NT2/D1 (cell line): ENCODE results near the gene ZZZ3.

ENCODE experiments used
- DNase-seq: peaks from one replicate; pipeline ENCODE4 v3.0.0-alpha.2; 2011; ENCODE audit warnings: low read depth, low spot score
- H3K27me3 ChIP-seq: 2 replicates; pipeline ENCODE4 v1.6.0; 2011; ENCODE audit warnings: mild to moderate bottlenecking; ENCODE audit not compliant: insufficient read length, insufficient read depth
- H3K36me3 ChIP-seq: 2 replicates; pipeline ENCODE4 v1.6.1; 2011; ENCODE audit warnings: mild to moderate bottlenecking, low read length, mixed read lengths; ENCODE audit not compliant: insufficient read depth, insufficient read length
- H3K4me1 ChIP-seq: 2 replicates; pipeline ENCODE4 v1.5.1; 2011; ENCODE audit not compliant: insufficient read depth, insufficient read length
- H3K4me3 ChIP-seq: 2 replicates; pipeline ENCODE4 v1.5.1; 2011; ENCODE audit warnings: low read depth; ENCODE audit not compliant: insufficient read length
- H3K9ac ChIP-seq: 2 replicates; pipeline ENCODE4 v1.6.0; 2011; ENCODE audit warnings: low read depth; ENCODE audit not compliant: insufficient read length
- H3K9me3 ChIP-seq: 2 replicates; pipeline ENCODE4 v1.5.1; 2011; ENCODE audit warnings: mild to moderate bottlenecking, low read length; ENCODE audit not compliant: insufficient read depth
- SUZ12 ChIP-seq: IDR thresholded peaks from 2 replicates; pipeline ENCODE4 v1.6.1; 2011; ENCODE audit not compliant: insufficient read length, insufficient read depth; ENCODE audit errors: extremely low read depth
- YY1 ChIP-seq: IDR thresholded peaks from 2 replicates; pipeline ENCODE4 v1.6.1; 2011; ENCODE audit not compliant: insufficient read length, insufficient read depth
- ZNF274 ChIP-seq: IDR thresholded peaks from 2 replicates; pipeline ENCODE4 v1.6.1; 2011; ENCODE audit warnings: mild to moderate bottlenecking, low read depth, low read length

Gene ZZZ3

DNA sequence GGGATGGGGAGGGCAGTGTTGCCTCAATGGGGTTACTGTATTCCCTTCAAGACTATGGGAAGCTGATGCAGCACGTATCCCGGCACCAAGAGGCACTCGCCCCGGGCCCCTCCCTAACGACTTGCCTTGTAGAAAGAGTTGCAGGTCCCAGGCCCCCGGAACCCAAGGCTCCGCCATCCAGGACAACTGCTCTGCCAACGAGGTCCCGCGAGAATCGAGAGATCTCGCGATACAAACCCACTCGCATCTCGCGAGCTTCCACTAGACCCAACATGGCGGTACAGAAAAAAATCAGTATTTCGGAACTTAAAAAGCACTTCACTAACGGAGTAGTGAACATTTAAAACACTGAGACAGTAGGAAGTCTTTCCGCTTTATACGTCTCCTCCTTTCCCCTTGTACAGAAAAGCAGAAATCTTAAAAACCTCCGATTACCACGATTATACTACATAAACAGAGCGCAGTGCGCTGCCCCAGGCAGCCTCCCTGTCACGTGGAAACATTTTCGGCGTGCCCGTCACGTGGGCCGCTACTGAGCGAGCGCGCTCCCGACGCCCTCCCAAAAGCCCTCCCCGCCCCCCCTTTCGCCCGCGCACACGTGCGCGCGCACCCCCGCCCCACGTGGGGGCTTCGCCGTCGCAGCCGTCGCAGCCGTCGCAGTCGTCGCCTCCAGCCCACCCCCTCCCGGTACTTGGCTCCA lies at the start of gene ZZZ3:
Gene ZZZ3, minus strand, starts transcription at position 199 of the 700 bp plus-strand sequence. CDS start 49,304 bp downstream, outside the sequence.
- H3K9me3 ChIP-seq, result no peaks in the 10 kb centered on the region
- no peaks in the 10 kb centered on the region for H3K4me1 ChIP-seq
- H3K4me3 ChIP-seq, result peak within 1 kb of the TSS; percentile 91
- TF ChIP-seq SUZ12, result no peak
- TF ChIP-seq ZNF274, result no peak
- peak; percentile 73 for TF ChIP-seq YY1
- H3K27me3 ChIP-seq, result no peaks in the 10 kb centered on the region
- H3K36me3 ChIP-seq, result peaks cover 5% of the 10 kb centered on the region
- H3K9ac ChIP-seq, result peak within 1 kb of the TSS; percentile 98
- peak; percentile 93 for DNase-seq

DNA sequence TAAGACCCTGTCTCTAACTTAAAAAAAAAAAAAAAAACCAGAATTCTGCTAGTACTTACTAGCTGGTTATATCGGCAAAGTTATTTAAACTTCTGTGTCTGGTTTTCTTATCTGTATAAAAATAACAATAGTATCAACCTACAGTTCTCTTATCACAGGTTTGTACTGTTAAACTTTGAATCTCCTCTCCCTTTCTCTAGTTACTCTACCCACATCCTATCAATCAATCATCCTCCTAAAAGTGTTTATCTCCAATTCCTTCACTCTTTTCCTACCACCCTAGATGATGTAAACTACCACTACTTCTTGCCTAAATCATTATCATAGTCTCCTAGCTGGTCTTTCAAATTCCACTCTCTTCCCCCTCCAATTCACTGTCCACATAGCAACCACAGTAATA lies 49.6 kb upstream of the ZZZ3 start:
- peaks cover 30% of the 10 kb centered on the region for H3K36me3 ChIP-seq
- H3K4me3 ChIP-seq, result no peak overlapping the region
- no peak for DNase-seq
- no peak overlapping the region for H3K9ac ChIP-seq
- TF ChIP-seq SUZ12 (no peak), YY1 (no peak), ZNF274 (no peak)
- no peaks in the 10 kb centered on the region for H3K4me1 ChIP-seq
- no peaks in the 10 kb centered on the region for H3K9me3 ChIP-seq
- H3K27me3 ChIP-seq, result no peaks in the 10 kb centered on the region

DNA sequence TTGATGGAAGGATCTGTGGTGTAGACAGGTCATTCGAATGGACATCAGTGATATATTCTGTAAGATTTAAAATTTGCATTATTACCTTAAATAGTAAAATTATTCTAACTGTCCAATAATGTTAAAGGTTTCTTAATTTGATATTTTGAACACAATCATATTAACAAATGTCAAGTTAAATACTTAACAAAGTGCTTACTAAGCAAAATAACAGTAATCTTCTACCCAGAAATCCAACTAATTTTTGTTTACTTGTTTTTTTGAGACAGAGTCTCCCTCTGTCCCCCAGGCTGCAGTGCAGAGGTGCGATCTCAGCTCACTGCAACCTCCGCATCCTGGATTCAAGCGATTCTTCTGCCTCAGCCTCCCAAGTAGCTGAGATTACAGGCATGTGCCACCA lies 43.2 kb upstream of the ZZZ3 start:
- Histone ChIP-seq H3K4me3 (no peak overlapping the region), H3K36me3 (peaks cover 74% of the 10 kb centered on the region), H3K27me3 (no peaks in the 10 kb centered on the region), H3K4me1 (no peaks in the 10 kb centered on the region), H3K9ac (no peak overlapping the region), H3K9me3 (no peaks in the 10 kb centered on the region)
- no peak for TF ChIP-seq SUZ12
- TF ChIP-seq ZNF274, result no peak
- TF ChIP-seq YY1, result no peak
- no peak for DNase-seq

DNA sequence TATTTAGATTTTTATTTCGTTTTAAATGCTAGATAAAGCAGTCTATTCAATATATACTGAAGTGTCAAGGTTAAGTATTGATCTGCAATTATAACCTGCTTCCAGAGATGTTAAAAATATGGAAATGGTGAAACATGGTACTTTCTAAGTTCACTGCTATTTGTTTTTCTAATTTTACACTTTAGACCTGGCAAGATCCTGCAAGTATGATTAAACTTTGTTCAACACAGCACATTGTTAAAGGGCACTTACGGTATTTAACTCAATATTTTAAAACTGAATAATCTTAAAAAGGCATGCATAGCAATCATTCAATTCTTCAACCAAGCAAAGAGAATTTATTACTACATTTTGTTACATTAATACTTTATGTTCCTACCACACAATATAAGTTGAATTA lies 35.7 kb upstream of the ZZZ3 start:
- TF ChIP-seq YY1 (no peak), ZNF274 (no peak), SUZ12 (no peak)
- H3K4me3 ChIP-seq, result no peak overlapping the region
- H3K9me3 ChIP-seq, result no peaks in the 10 kb centered on the region
- H3K9ac ChIP-seq, result no peak overlapping the region
- H3K4me1 ChIP-seq, result no peaks in the 10 kb centered on the region
- peaks cover 69% of the 10 kb centered on the region for H3K36me3 ChIP-seq
- H3K27me3 ChIP-seq, result no peaks in the 10 kb centered on the region
- no peak for DNase-seq

DNA sequence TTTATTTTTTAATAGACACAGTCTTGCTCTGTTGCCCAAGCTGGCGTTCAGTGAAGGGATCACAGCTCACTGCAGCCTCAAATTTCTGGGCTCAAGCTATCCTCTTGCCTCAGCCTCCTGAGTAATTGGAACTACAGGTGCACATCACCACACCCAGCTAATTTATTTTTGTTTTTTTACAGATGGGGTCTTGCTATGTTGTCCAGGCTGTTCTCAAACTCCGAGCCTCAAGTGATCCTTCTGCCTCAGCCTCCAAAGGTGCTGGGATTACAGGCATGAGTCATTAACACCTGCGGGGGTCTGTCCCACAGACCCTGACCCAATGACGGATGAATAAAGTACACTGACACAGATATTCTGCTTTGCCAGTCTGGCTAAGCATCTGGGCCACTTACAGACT lies 33.6 kb upstream of the ZZZ3 start:
- H3K9ac ChIP-seq, result no peak overlapping the region
- no peak for DNase-seq
- no peak overlapping the region for H3K4me3 ChIP-seq
- TF ChIP-seq SUZ12, result no peak
- no peak for TF ChIP-seq ZNF274
- no peak for TF ChIP-seq YY1
- no peaks in the 10 kb centered on the region for H3K9me3 ChIP-seq
- no peaks in the 10 kb centered on the region for H3K4me1 ChIP-seq
- H3K36me3 ChIP-seq, result peaks cover 68% of the 10 kb centered on the region
- H3K27me3 ChIP-seq, result no peaks in the 10 kb centered on the region

DNA sequence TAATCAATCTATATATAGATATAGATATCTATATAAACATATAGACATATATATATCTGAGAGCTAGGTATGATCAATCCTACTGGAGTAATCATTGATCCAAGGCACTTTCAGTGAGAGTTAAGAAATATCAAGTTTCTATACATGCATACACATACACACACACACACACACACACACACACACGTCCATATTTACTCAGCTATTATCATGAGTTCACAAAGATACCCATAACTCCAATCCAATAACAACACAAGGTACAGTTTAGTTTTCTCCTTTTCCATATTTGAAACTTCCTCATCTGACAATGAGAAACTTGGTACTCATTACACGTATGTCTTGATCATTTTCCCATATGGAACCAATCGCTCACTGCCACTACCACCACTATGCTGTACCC lies 27.3 kb upstream of the ZZZ3 start:
- Histone ChIP-seq H3K36me3 (peaks cover 77% of the 10 kb centered on the region), H3K4me1 (no peaks in the 10 kb centered on the region), H3K9me3 (no peaks in the 10 kb centered on the region), H3K27me3 (no peaks in the 10 kb centered on the region), H3K9ac (no peak overlapping the region), H3K4me3 (no peak overlapping the region)
- no peak for DNase-seq
- no peak for TF ChIP-seq YY1
- TF ChIP-seq ZNF274, result no peak
- TF ChIP-seq SUZ12, result no peak

DNA sequence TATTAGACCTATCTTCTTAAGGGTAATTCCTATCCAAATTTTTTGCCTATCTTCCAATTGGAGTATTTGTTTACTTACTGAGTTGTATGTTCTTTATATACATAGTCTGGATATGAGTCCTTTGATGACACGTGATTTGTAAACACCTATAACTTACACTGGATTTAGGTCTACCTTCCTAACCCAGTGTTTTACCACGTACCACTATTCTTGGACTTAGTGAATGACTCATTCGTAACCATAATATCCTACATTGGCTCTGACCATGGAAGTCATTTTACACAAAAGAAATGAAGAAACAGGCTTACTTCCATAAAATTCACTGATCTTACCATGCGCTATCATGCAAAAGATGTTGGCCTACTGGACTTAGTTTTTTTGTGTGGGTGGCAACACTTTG lies 23.9 kb upstream of the ZZZ3 start:
- Histone ChIP-seq H3K9me3 (no peaks in the 10 kb centered on the region), H3K36me3 (peaks cover 45% of the 10 kb centered on the region), H3K9ac (no peak overlapping the region), H3K27me3 (no peaks in the 10 kb centered on the region), H3K4me3 (no peak overlapping the region), H3K4me1 (no peaks in the 10 kb centered on the region)
- TF ChIP-seq SUZ12 (no peak), YY1 (no peak), ZNF274 (no peak)
- no peak for DNase-seq
